Panc1 (cell line): ENCODE data around the gene UBE2U.

Experiments used
- POLR2AphosphoS5 ChIP-seq: IDR thresholded peaks from 2 replicates; pipeline ENCODE4 v1.6.1; 2012; ENCODE audit warnings: mild to moderate bottlenecking, low read depth, low read length, moderate library complexity
- SIN3A ChIP-seq: IDR thresholded peaks from 2 replicates; pipeline ENCODE4 v1.6.1; 2012; ENCODE audit warnings: low read depth, mild to moderate bottlenecking, low read length, moderate library complexity, borderline replicate concordance; ENCODE audit not compliant: insufficient read depth
- TCF7L2 ChIP-seq: IDR thresholded peaks from 2 replicates; pipeline ENCODE4 v1.6.1; 2011; ENCODE audit warnings: mild to moderate bottlenecking, low read depth, low read length, inconsistent platforms
- TF ChIP-seq, protein P1 (sequence below): fragments of 450-650 bp; IDR thresholded peaks from 2 replicates; pipeline ENCODE4 v1.5.1; 2017; ENCODE audit warnings: mild to moderate bottlenecking
- TF ChIP-seq, protein P2 (sequence below), 2 experiments: IDR thresholded peaks; 2 replicates each; pipeline ENCODE4 v1.6.1; 2011 to 2012; ENCODE audit warnings: low read depth in 2 of 2, control low read depth in 1 of 2, low read length in 1 of 2, mild to moderate bottlenecking in 1 of 2, moderate library complexity in 1 of 2; ENCODE audit not compliant: insufficient read depth in 1 of 2

DNA sequence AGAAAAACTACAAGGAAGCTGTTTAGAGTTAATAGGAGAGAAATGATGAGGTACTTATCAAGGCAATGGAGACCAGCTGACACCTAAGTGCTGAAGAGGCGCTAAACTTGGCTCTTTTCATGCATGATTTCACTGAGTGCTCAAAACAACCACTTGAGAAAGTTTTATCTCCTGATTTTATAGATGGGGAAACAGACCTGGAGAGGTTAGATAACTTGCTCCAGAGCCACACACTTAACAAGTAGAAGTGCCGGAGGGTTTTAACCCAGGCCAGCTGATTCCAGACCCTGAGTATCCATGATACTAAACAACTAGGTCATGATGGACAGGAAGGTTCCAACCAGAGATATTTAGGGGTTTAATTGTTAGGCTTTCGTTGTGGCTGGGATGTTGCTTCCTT, 25.9 kb downstream of the UBE2U start:
- no peak for TF ChIP-seq SIN3A
- TF ChIP-seq, protein P1, sequence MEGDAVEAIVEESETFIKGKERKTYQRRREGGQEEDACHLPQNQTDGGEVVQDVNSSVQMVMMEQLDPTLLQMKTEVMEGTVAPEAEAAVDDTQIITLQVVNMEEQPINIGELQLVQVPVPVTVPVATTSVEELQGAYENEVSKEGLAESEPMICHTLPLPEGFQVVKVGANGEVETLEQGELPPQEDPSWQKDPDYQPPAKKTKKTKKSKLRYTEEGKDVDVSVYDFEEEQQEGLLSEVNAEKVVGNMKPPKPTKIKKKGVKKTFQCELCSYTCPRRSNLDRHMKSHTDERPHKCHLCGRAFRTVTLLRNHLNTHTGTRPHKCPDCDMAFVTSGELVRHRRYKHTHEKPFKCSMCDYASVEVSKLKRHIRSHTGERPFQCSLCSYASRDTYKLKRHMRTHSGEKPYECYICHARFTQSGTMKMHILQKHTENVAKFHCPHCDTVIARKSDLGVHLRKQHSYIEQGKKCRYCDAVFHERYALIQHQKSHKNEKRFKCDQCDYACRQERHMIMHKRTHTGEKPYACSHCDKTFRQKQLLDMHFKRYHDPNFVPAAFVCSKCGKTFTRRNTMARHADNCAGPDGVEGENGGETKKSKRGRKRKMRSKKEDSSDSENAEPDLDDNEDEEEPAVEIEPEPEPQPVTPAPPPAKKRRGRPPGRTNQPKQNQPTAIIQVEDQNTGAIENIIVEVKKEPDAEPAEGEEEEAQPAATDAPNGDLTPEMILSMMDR, result no peak
- no peak for TF ChIP-seq POLR2AphosphoS5
- TF ChIP-seq, protein P2, sequence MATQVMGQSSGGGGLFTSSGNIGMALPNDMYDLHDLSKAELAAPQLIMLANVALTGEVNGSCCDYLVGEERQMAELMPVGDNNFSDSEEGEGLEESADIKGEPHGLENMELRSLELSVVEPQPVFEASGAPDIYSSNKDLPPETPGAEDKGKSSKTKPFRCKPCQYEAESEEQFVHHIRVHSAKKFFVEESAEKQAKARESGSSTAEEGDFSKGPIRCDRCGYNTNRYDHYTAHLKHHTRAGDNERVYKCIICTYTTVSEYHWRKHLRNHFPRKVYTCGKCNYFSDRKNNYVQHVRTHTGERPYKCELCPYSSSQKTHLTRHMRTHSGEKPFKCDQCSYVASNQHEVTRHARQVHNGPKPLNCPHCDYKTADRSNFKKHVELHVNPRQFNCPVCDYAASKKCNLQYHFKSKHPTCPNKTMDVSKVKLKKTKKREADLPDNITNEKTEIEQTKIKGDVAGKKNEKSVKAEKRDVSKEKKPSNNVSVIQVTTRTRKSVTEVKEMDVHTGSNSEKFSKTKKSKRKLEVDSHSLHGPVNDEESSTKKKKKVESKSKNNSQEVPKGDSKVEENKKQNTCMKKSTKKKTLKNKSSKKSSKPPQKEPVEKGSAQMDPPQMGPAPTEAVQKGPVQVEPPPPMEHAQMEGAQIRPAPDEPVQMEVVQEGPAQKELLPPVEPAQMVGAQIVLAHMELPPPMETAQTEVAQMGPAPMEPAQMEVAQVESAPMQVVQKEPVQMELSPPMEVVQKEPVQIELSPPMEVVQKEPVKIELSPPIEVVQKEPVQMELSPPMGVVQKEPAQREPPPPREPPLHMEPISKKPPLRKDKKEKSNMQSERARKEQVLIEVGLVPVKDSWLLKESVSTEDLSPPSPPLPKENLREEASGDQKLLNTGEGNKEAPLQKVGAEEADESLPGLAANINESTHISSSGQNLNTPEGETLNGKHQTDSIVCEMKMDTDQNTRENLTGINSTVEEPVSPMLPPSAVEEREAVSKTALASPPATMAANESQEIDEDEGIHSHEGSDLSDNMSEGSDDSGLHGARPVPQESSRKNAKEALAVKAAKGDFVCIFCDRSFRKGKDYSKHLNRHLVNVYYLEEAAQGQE (IDR thresholded peaks at IDR 0.05; ENCODE audit: insufficient read depth in 1 of 2, low read depth in 2 of 2, low read length in 1 of 2), result no peak
- TF ChIP-seq TCF7L2, result no peak
